Measurements from ENCODE around the gene RUBCN. TPM values are rescaled to one million over a fixed set of nuclear protein-coding genes. Genes with fewer than 3 reads are reported as not detected.

RUBCN gene
- total RNA-seq, 4 donors from 2014 or later: 63.6 to 168 (median 102) TPM

DNA sequence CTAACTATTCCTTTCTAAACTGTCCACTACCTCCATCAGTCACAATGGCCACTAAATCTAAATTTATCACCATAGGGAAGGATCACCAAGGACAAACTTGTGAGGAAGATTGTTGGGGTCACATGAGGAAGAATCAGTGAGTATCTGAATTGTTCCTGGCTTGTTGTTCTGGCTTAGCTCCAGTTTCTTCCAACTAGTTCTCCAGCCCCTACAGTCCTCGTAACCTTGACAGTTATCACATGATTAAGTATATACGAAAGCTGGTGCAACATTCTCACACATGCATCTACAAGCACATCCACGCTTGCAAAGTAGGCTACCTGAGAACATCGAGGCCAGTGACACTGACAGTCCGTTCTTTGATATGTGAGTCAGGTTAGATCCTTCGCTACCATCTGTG lies 46.0 kb downstream of the RUBCN start:
- WGBS, 2 donors: 95 to 97% methylated on average over 6 of the region's 6 CpGs
- no peaks in the 10 kb centered on the region for H3K27me3 ChIP-seq
- peaks cover 0 to 97% (median 16%) of the 10 kb centered on the region in 3 donors for H3K36me3 ChIP-seq
- H3K9me3 ChIP-seq: no peaks in the 10 kb centered on the region
- H3K4me3 ChIP-seq: no peak overlapping the region
- H3K4me1 ChIP-seq: no peaks in the 10 kb centered on the region
- TF ChIP-seq POLR2A (IDR thresholded peaks at IDR 0.05): no peak
- TF ChIP-seq, protein P1, sequence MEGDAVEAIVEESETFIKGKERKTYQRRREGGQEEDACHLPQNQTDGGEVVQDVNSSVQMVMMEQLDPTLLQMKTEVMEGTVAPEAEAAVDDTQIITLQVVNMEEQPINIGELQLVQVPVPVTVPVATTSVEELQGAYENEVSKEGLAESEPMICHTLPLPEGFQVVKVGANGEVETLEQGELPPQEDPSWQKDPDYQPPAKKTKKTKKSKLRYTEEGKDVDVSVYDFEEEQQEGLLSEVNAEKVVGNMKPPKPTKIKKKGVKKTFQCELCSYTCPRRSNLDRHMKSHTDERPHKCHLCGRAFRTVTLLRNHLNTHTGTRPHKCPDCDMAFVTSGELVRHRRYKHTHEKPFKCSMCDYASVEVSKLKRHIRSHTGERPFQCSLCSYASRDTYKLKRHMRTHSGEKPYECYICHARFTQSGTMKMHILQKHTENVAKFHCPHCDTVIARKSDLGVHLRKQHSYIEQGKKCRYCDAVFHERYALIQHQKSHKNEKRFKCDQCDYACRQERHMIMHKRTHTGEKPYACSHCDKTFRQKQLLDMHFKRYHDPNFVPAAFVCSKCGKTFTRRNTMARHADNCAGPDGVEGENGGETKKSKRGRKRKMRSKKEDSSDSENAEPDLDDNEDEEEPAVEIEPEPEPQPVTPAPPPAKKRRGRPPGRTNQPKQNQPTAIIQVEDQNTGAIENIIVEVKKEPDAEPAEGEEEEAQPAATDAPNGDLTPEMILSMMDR (IDR thresholded peaks at IDR 0.05): no peak
- no peak for DNase-seq (ENCODE audit: low spot score in 2 of 2)
- H3K27ac ChIP-seq: no peak overlapping the region

DNA sequence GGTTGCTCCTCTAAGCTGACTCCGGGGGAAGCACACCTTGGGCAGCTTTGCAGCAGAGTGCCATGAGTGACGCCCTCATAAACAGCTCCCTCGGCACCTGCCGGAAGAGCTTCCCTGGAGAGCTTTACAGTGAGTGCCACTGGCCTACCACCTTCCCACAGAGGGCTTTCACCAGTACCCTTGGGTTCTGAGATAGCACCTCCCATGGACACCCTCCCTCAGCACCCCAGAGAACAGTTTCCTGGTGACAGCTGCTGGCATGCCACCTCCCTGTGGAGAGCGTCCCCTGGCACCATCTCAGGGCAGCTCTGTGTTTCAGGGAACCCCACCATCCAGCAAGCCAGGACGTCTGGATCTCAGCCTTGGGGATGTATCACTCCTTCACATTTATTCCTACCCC lies 49.1 kb downstream of the RUBCN start:
- Histone ChIP-seq H3K27me3 (no peaks in the 10 kb centered on the region), H3K4me3 (no peak overlapping the region), H3K36me3 (peaks cover 0 to 89% (median 5%) of the 10 kb centered on the region in 3 donors), H3K9me3 (no peaks in the 10 kb centered on the region), H3K4me1 (no peaks in the 10 kb centered on the region), H3K27ac (no peak overlapping the region)
- WGBS, 2 donors: 90% methylated on average over 5 to 6 of the region's 6 CpGs
- TF ChIP-seq EP300 (IDR thresholded peaks at IDR 0.05): no peak
- TF ChIP-seq, protein P1 (IDR thresholded peaks at IDR 0.05): no peak
- TF ChIP-seq POLR2A (IDR thresholded peaks at IDR 0.05): no peak
- DNase-seq (ENCODE audit: low spot score in 2 of 2): no peak

DNA sequence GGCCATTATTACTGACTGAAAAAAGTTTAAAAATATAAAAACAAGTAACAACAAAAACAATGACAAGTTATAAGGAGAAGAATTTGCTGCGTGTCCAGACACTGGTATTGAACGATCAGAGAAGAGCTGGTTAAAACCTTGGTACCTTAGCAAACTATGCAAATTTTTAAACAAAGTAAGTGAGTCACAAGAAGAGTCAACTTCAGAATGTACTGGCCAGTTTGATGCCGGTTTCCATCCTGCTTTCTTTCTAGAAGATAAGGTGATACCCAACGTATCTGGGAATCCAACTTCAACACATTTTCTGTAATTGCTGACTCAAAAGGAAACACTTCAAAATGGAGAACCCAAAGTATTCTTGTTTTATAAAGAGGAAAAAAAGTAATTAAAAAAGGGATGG lies 49.8 kb downstream of the RUBCN start:
- Histone ChIP-seq H3K4me1 (no peaks in the 10 kb centered on the region), H3K27ac (no peak overlapping the region), H3K27me3 (no peaks in the 10 kb centered on the region), H3K4me3 (no peak overlapping the region), H3K9me3 (no peaks in the 10 kb centered on the region), H3K36me3 (peaks cover 5 to 89% (median 11%) of the 10 kb centered on the region in 3 donors)
- 80 to 91% methylated on average over 4 of the region's 4 CpGs for WGBS, 2 donors
- TF ChIP-seq, protein P1 (IDR thresholded peaks at IDR 0.05): no peak
- TF ChIP-seq POLR2A (IDR thresholded peaks at IDR 0.05): no peak
- TF ChIP-seq EP300 (IDR thresholded peaks at IDR 0.05): no peak
- DNase-seq (ENCODE audit: low spot score in 2 of 2): no peak

DNA sequence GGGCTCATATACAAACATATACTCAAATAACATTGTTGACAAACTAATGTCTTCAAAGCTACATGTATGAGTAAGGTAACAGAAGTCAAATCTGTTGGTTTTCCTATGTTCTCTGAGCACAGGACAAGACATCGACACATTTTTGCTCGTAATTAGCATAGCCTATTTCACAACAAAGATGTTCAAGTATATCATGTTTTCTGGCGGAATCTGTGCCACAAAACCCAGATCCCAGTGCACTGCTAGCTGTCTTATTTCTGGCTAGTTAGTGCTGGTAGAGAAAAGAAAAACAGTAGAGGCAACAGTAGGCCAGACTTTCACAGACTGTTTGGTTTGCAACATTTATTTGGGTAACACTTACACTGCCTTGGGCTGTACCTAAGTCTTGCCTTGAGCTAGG lies 51.2 kb downstream of the RUBCN start:
- TF ChIP-seq POLR2A (IDR thresholded peaks at IDR 0.05): no peak
- TF ChIP-seq EP300 (IDR thresholded peaks at IDR 0.05): no peak
- TF ChIP-seq, protein P1 (IDR thresholded peaks at IDR 0.05): no peak
- peaks cover 5 to 89% (median 20%) of the 10 kb centered on the region in 3 donors for H3K36me3 ChIP-seq
- 87 to 88% methylated on average over 3 of the region's 3 CpGs for WGBS, 2 donors

DNA sequence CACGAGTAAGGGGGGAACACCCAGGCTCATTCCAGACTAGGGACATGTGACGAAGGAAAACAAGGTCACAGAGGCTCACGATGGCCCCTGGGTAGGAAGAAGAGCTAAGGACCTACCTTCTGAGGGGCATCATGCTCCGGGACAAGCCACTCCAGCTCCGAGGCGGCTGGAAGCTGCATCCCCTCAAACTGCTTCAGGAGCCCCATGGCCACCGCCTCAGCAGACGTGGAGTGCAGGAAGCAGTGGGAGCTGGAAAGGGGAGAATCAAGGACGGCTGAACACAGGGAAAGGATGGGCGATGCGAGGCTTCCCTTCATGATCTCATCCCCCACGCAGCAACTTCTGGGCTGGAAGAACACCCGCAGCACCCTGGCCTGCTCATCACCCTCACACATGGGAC lies 53.5 kb downstream of the RUBCN start:
- Histone ChIP-seq H3K4me1 (no peaks in the 10 kb centered on the region), H3K36me3 (peaks cover 5 to 85% (median 20%) of the 10 kb centered on the region in 3 donors), H3K4me3 (no peak overlapping the region), H3K9me3 (no peaks in the 10 kb centered on the region), H3K27me3 (no peaks in the 10 kb centered on the region), H3K27ac (no peak overlapping the region)
- TF ChIP-seq EP300 (IDR thresholded peaks at IDR 0.05) (no peak), POLR2A (IDR thresholded peaks at IDR 0.05) (no peak)
- TF ChIP-seq, protein P1 (IDR thresholded peaks at IDR 0.05): no peak
- 89% methylated on average over 13 of the region's 13 CpGs for WGBS, 2 donors
- DNase-seq (ENCODE audit: low spot score in 2 of 2): no peak

More for the DNA sequence above, 51.2 kb downstream of the RUBCN start:
- H3K9me3 ChIP-seq: no peaks in the 10 kb centered on the region
- H3K27ac ChIP-seq: no peak overlapping the region
- H3K4me3 ChIP-seq: no peak overlapping the region
- H3K27me3 ChIP-seq: no peaks in the 10 kb centered on the region
- DNase-seq (ENCODE audit: low spot score in 2 of 2): no peak
- H3K4me1 ChIP-seq: no peaks in the 10 kb centered on the region

Data from tibial nerve (tissue), 4 donors.